Thoracic aorta (tissue), 2 donors: Measurements from ENCODE around the gene GP9. TPM values are rescaled to one million over a fixed set of nuclear protein-coding genes. Genes with fewer than 3 reads are reported as not detected.

Source experiments
- ATAC-seq: fragments of 150-250 bp; one replicate; pipeline ENCODE4 v1.8.0; 2017; ENCODE audit warnings: low read depth; ENCODE audit not compliant: insufficient number of reproducible peaks, low FRiP score
- DNase-seq: peaks from one replicate; pipeline ENCODE4 v3.0.0-alpha.2; 2020; ENCODE audit warnings: low spot score
- H3K27ac ChIP-seq, 2 donors: fragments of 200-600 bp; sonication (generic); 1 replicate in 1 of 2; 2 replicates in 1 of 2; pipeline ENCODE4 v1.5.1; 2016; ENCODE audit warnings: mild to moderate bottlenecking in 2 of 2, moderate library complexity in 2 of 2
- H3K27me3 ChIP-seq: fragments of 200-600 bp; sonication (generic); replicated peaks from 2 replicates; pipeline ENCODE4 v1.6.0; 2016; ENCODE audit warnings: mild to moderate bottlenecking; ENCODE audit not compliant: insufficient read depth
- H3K36me3 ChIP-seq: fragments of 200-600 bp; sonication (generic); one replicate; pipeline ENCODE4 v1.5.1; 2016
- H3K4me1 ChIP-seq, 2 donors: fragments of 200-600 bp; sonication (generic); 1 replicate in 1 of 2; 2 replicates in 1 of 2; pipeline versions ENCODE4 v1.5.1 to v1.6.0; 2016; ENCODE audit warnings: low read depth in 2 of 2, mild to moderate bottlenecking in 1 of 2; ENCODE audit not compliant: control insufficient read depth in 1 of 2
- H3K4me3 ChIP-seq: fragments of 200-600 bp; sonication (generic); 2 replicates; pipeline ENCODE4 v1.5.1; 2016; ENCODE audit warnings: mild to moderate bottlenecking
- H3K9me3 ChIP-seq: fragments of 200-600 bp; sonication (generic); 2 replicates; pipeline ENCODE4 v1.5.1; 2016
- total RNA-seq, 2 donors: library from RNA; depleted of rRNA; stranded (reverse); fragments of >200 nt; gene quantifications; one replicate each; pipeline versions ENCODE4 v1.1.0 to v1.2.3, GENCODE V29; 2016
- TF ChIP-seq, protein P1 (sequence below): fragments of 200-600 bp; sonication (generic); IDR thresholded peaks from one replicate; pipeline ENCODE4 v1.5.1; 2019; ENCODE audit warnings: antibody characterized with exemption

Gene GP9
- total RNA-seq, 2 donors from 2014 or later: not detected

DNA sequence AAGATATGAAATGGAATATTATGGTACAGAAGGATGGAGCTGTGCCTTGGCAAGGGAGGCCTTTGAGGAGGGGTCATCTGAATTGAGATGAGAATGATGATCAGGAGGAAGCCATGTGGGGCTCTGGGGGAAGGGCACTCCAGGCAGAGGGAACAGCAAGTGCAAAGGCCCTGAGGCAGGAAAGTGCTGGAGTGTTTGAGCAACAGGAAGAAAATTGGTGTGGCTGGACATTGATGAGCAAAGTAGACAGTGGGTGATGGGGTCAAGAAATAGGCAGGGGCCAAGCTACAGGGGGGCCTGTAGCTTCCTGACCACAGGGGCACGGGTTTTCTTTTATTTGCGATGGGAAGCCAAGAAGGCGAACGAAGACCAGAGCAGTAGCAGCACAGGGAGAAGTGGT lies 3.3 kb upstream of the GP9 start:
- Histone ChIP-seq H3K9me3 (no peaks in the 10 kb centered on the region), H3K27me3 (no peaks in the 10 kb centered on the region), H3K4me3 (no peak overlapping the region), H3K27ac (no peak overlapping the region), H3K36me3 (no peaks in the 10 kb centered on the region), H3K4me1 (peaks cover 10 to 24% of the 10 kb centered on the region in 2 donors)
- ATAC-seq (no peak), DNase-seq (no peak)
- TF ChIP-seq, protein P1, sequence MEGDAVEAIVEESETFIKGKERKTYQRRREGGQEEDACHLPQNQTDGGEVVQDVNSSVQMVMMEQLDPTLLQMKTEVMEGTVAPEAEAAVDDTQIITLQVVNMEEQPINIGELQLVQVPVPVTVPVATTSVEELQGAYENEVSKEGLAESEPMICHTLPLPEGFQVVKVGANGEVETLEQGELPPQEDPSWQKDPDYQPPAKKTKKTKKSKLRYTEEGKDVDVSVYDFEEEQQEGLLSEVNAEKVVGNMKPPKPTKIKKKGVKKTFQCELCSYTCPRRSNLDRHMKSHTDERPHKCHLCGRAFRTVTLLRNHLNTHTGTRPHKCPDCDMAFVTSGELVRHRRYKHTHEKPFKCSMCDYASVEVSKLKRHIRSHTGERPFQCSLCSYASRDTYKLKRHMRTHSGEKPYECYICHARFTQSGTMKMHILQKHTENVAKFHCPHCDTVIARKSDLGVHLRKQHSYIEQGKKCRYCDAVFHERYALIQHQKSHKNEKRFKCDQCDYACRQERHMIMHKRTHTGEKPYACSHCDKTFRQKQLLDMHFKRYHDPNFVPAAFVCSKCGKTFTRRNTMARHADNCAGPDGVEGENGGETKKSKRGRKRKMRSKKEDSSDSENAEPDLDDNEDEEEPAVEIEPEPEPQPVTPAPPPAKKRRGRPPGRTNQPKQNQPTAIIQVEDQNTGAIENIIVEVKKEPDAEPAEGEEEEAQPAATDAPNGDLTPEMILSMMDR: no peak

GRCh38 chr3:129058441-129059200 lies 2.0 kb upstream of the GP9 start:
- DNase-seq: no peak
- TF ChIP-seq, protein P1: no peak
- Histone ChIP-seq H3K27ac (no peak overlapping the region), H3K9me3 (no peaks in the 10 kb centered on the region), H3K4me3 (no peak overlapping the region), H3K36me3 (no peaks in the 10 kb centered on the region), H3K4me1 (peaks cover 0 to 10% of the 10 kb centered on the region in 2 donors), H3K27me3 (no peaks in the 10 kb centered on the region)
- ATAC-seq: no peak

DNA sequence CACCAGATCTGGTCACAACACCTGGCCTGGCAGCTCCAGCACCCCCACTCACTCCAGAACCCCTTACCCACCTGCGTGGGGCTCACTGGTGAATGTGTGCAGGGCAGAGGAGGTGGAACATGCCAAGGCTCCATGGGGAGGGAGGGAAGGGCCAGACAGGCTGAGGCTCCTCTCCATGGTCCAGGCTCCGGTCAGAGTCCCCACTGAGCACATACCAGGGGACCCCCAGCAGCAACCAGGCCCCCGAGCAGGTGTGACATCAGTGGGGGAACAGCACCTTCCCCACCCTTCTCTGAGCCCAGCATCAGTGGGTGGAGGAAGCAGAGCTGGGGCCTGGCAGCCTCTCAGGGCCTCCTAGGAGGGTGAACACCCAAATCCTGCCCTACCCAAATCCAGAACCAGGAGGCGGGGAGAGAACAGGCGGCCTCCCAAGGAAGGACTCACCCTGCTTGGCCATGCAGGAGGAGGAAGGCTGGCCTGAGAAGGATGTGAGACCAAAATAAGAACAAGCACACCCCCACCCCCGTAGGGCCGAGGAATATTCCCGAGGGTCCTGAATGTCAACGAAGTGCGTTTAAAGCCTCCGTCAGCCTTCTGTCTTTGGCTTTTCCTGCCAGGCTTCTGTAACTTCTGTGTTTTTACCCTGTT lies 1.1 kb upstream of the GP9 start:
- Histone ChIP-seq H3K4me1 (peaks cover 0 to 7% of the 10 kb centered on the region in 2 donors), H3K27ac (no peak overlapping the region)
- ATAC-seq: no peak

GRCh38 chr3:129061023-129061887 lies 676 bp downstream of the GP9 start:
- Histone ChIP-seq H3K4me3 (no peak overlapping the region), H3K27ac (no peak overlapping the region)
- no peak for ATAC-seq

More for the DNA sequence above, 1.1 kb upstream of the GP9 start:
- Histone ChIP-seq H3K36me3 (no peaks in the 10 kb centered on the region), H3K9me3 (no peaks in the 10 kb centered on the region), H3K4me3 (no peak overlapping the region), H3K27me3 (no peaks in the 10 kb centered on the region)
- no peak for DNase-seq
- TF ChIP-seq, protein P1: no peak

More at GRCh38 chr3:129061023-129061887, 676 bp downstream of the GP9 start:
- Histone ChIP-seq H3K36me3 (no peaks in the 10 kb centered on the region), H3K27me3 (no peaks in the 10 kb centered on the region), H3K4me1 (peaks cover 0 to 7% of the 10 kb centered on the region in 2 donors), H3K9me3 (no peaks in the 10 kb centered on the region)
- TF ChIP-seq, protein P1: no peak
- DNase-seq: no peak
